Trophoblast cell (in vitro differentiated cells and primary cell): ENCODE measurements around the gene STK17B.

Experiments
- DNase-seq, 2 donors: peaks; one replicate each; pipeline ENCODE4 v3.0.0-alpha.2; 2016
- H2AFZ ChIP-seq: 2 replicates; pipeline ENCODE4 v1.6.1; 2013; ENCODE audit warnings: low read length, moderate library complexity, mild to moderate bottlenecking; ENCODE audit not compliant: insufficient read depth, poor library complexity
- H2AK5ac ChIP-seq: 2 replicates; pipeline ENCODE4 v1.6.1; 2013; ENCODE audit warnings: mild to moderate bottlenecking, low read length
- H2BK120ac ChIP-seq: 2 replicates; pipeline ENCODE4 v1.6.1; 2013; ENCODE audit warnings: low read length, mild to moderate bottlenecking, moderate library complexity; ENCODE audit not compliant: insufficient read depth, poor library complexity
- H2BK12ac ChIP-seq: 2 replicates; pipeline ENCODE4 v1.6.1; 2013; ENCODE audit warnings: mild to moderate bottlenecking, low read length, moderate library complexity
- H2BK5ac ChIP-seq: 2 replicates; pipeline ENCODE4 v1.6.1; 2013; ENCODE audit warnings: low read length, low read depth, moderate library complexity, mild to moderate bottlenecking; ENCODE audit not compliant: poor library complexity
- H3K14ac ChIP-seq: 2 replicates; pipeline ENCODE4 v1.6.1; 2013; ENCODE audit warnings: mild to moderate bottlenecking, low read length
- H3K18ac ChIP-seq: 2 replicates; pipeline ENCODE4 v1.6.1; 2013; ENCODE audit warnings: mild to moderate bottlenecking, low read length
- H3K23ac ChIP-seq: 2 replicates; pipeline ENCODE4 v1.6.1; 2013; ENCODE audit warnings: low read length
- H3K27ac ChIP-seq: 2 replicates; pipeline ENCODE4 v1.5.1; 2013; ENCODE audit warnings: low read depth, mild to moderate bottlenecking, inconsistent platforms, low read length, moderate library complexity
- H3K27me3 ChIP-seq: 2 replicates; pipeline ENCODE4 v1.6.1; 2013; ENCODE audit warnings: inconsistent platforms, mild to moderate bottlenecking, low read length, moderate library complexity; ENCODE audit not compliant: insufficient read depth
- H3K36me3 ChIP-seq, 2 experiments: 1 replicate in 1 of 2; 2 replicates in 1 of 2; pipeline ENCODE4 v1.6.1; 2013; ENCODE audit warnings: low read length in 2 of 2, mild to moderate bottlenecking in 2 of 2, moderate library complexity in 1 of 2; ENCODE audit not compliant: insufficient read depth in 2 of 2, control insufficient read depth in 1 of 2
- H3K4ac ChIP-seq: 2 replicates; pipeline ENCODE4 v1.6.1; 2013; ENCODE audit warnings: low read depth, mild to moderate bottlenecking, low read length, moderate library complexity
- H3K4me1 ChIP-seq, 2 experiments: 1 replicate in 1 of 2; 2 replicates in 1 of 2; pipeline ENCODE4 v1.6.1; 2013; ENCODE audit warnings: low read length in 2 of 2, mild to moderate bottlenecking in 2 of 2, moderate library complexity in 1 of 2; ENCODE audit not compliant: insufficient read depth in 2 of 2, control insufficient read depth in 1 of 2
- H3K4me2 ChIP-seq: 2 replicates; pipeline ENCODE4 v1.6.1; 2013; ENCODE audit warnings: inconsistent platforms, mild to moderate bottlenecking, low read length, moderate library complexity
- H3K4me3 ChIP-seq: 2 replicates; pipeline ENCODE4 v1.5.1; 2013; ENCODE audit warnings: mild to moderate bottlenecking, low read depth, low read length, inconsistent platforms
- H3K79me1 ChIP-seq: one replicate; pipeline ENCODE4 v1.6.1; 2013; ENCODE audit warnings: low read length
- H3K79me2 ChIP-seq: 2 replicates; pipeline ENCODE4 v1.6.1; 2013; ENCODE audit warnings: low read length, mild to moderate bottlenecking; ENCODE audit not compliant: control insufficient read depth, insufficient read depth, poor library complexity
- H3K9ac ChIP-seq: 2 replicates; pipeline ENCODE4 v1.6.1; 2013; ENCODE audit warnings: mild to moderate bottlenecking, low read length
- H3K9me3 ChIP-seq: 2 replicates; pipeline ENCODE4 v1.6.1; 2013; ENCODE audit warnings: low read depth, mild to moderate bottlenecking, control low read depth, inconsistent platforms, low read length; ENCODE audit not compliant: insufficient read depth
- H4K12ac ChIP-seq: 2 replicates; pipeline ENCODE4 v1.6.1; 2013; ENCODE audit warnings: low read depth, mild to moderate bottlenecking, low read length, moderate library complexity
- H4K8ac ChIP-seq: 2 replicates; pipeline ENCODE4 v1.6.1; 2013; ENCODE audit warnings: low read depth, mild to moderate bottlenecking, low read length, moderate library complexity
- H4K91ac ChIP-seq: one replicate; pipeline ENCODE4 v1.6.1; 2013; ENCODE audit warnings: low read depth, mild to moderate bottlenecking, low read length, moderate library complexity
- WGBS: extraction: QIAGEN DNeasy Blood & Tissue Kit; methylation state at CpG from one replicate; pipeline ENCODE4 v1.1.7; 2013; ENCODE audit warnings: missing lambda C conversion rate; ENCODE audit not compliant: insufficient read length, insufficient coverage; ENCODE audit errors: extremely low coverage; 5-methylcytosine and 5-hydroxymethylcytosine counted together

The STK17B gene

DNA sequence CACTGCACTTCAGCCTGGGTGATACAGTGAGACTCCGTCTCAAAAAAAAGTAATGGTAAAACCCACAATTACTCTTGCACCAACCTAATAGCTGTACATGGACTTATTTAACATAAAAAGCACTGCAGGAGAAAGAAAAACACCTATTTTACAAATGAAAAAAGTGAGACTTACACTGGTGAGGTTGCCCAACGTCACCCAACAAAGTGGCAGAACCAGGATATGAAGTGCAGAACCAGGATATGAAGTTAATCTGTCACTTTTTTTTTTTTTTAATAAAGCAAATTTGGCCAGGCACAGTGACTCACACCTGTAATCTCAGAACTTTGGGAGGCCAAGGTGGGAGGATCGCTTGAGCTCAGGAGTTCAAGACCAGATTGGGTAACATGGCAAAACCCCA lies 13.5 kb upstream of the STK17B start:
- H2AK5ac ChIP-seq: no peak overlapping the region
- no peak overlapping the region for H2BK12ac ChIP-seq
- no peaks in the 10 kb centered on the region for H3K79me2 ChIP-seq
- no peak for DNase-seq
- no peaks in the 10 kb centered on the region for H3K9me3 ChIP-seq
- H2AFZ ChIP-seq: no peak overlapping the region
- H3K4me1 ChIP-seq: no peaks in the 10 kb centered on the region
- H3K4me3 ChIP-seq: no peak overlapping the region
- no peak overlapping the region for H2BK5ac ChIP-seq
- H4K8ac ChIP-seq: no peak overlapping the region
- H3K79me1 ChIP-seq: no peaks in the 10 kb centered on the region
- no CpG with 5 or more reads among the region's 3 CpGs for WGBS
- no peak overlapping the region for H4K91ac ChIP-seq
- no peak overlapping the region for H3K9ac ChIP-seq
- no peak overlapping the region for H2BK120ac ChIP-seq
- H3K23ac ChIP-seq: no peak overlapping the region
- no peak overlapping the region for H3K4ac ChIP-seq
- no peak overlapping the region for H3K14ac ChIP-seq
- no peaks in the 10 kb centered on the region for H3K27me3 ChIP-seq
- no peak overlapping the region for H3K18ac ChIP-seq
- no peak overlapping the region for H4K12ac ChIP-seq
- H3K36me3 ChIP-seq: no peaks in the 10 kb centered on the region
- no peak overlapping the region for H3K27ac ChIP-seq
- H3K4me2 ChIP-seq: no peak overlapping the region

DNA sequence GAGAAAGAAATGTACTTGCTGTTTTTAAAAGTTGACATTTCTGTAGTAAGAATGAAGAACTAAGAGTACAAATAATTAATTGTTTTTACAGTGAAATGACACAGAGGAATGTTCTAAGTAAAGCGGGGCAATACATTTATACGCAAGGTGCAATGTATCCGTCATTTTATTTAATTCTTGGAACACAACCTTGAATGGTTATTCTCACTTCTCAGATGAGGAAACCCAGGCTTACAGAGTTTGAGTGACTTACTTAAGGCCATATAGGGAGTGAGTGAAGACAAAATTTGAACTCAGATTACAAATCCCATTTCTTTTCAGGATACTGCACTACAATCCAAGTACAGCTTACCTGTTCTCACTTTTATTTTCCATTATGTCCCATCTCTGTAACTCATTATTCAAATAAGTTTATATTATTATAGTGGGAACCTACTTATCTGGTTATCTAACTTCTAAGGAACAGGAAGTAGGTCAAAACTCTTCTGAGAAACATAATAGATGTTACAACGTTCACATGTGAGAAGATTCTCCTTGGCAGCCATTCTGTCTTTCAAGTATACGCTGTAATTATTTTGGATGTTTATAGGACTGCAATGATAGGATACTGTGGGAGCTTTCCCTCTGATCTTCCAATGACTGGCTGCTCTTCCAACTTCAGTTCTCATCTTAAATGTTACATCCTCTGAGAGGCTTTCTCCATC lies 12.3 kb upstream of the STK17B start:
- Histone ChIP-seq H2BK12ac (no peak overlapping the region), H3K4me2 (no peak overlapping the region), H3K9ac (no peak overlapping the region), H3K4me1 (no peaks in the 10 kb centered on the region), H3K79me2 (no peaks in the 10 kb centered on the region), H4K8ac (no peak overlapping the region), H3K18ac (no peak overlapping the region), H3K9me3 (no peaks in the 10 kb centered on the region), H3K27me3 (no peaks in the 10 kb centered on the region), H3K79me1 (no peaks in the 10 kb centered on the region), H3K14ac (no peak overlapping the region), H3K36me3 (no peaks in the 10 kb centered on the region), H2BK120ac (no peak overlapping the region), H4K91ac (no peak overlapping the region), H3K4me3 (no peak overlapping the region), H2AK5ac (no peak overlapping the region), H4K12ac (no peak overlapping the region), H3K27ac (no peak overlapping the region), H3K23ac (no peak overlapping the region), H2AFZ (no peak overlapping the region), H2BK5ac (no peak overlapping the region), H3K4ac (no peak overlapping the region)
- WGBS: no CpG with 5 or more reads among the region's 5 CpGs
- DNase-seq: no peak

DNA sequence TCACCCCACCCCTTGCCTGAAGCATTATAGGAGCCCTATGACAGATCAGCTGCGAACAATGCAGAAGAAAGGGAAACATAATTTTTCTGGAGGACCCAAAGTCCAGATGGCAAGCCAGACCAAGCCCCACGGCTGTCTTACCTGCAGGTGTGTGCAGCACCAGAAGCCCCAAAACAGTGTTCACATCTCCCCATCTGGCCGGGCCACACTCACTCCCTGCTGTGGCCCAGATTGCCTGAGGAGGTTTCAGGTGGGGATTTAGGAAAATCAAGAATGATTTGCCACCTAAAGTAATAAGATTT lies 11.7 kb upstream of the STK17B start:
- no peak overlapping the region for H3K14ac ChIP-seq
- H4K12ac ChIP-seq: no peak overlapping the region
- no peak overlapping the region for H2BK12ac ChIP-seq
- no peaks in the 10 kb centered on the region for H3K79me2 ChIP-seq
- H3K4me3 ChIP-seq: no peak overlapping the region
- H4K8ac ChIP-seq: no peak overlapping the region
- H2BK5ac ChIP-seq: no peak overlapping the region
- H3K4ac ChIP-seq: no peak overlapping the region
- H2AFZ ChIP-seq: no peak overlapping the region
- H3K4me1 ChIP-seq: no peaks in the 10 kb centered on the region
- H3K18ac ChIP-seq: no peak overlapping the region
- H3K9me3 ChIP-seq: no peaks in the 10 kb centered on the region
- no CpG with 5 or more reads among the region's 3 CpGs for WGBS
- no peaks in the 10 kb centered on the region for H3K79me1 ChIP-seq
- no peak overlapping the region for H4K91ac ChIP-seq
- H3K4me2 ChIP-seq: no peak overlapping the region
- no peak overlapping the region for H3K27ac ChIP-seq
- H3K23ac ChIP-seq: no peak overlapping the region
- no peaks in the 10 kb centered on the region for H3K27me3 ChIP-seq
- no peak overlapping the region for H3K9ac ChIP-seq
- DNase-seq: no peak
- H2AK5ac ChIP-seq: no peak overlapping the region
- H2BK120ac ChIP-seq: no peak overlapping the region
- H3K36me3 ChIP-seq: no peaks in the 10 kb centered on the region

DNA sequence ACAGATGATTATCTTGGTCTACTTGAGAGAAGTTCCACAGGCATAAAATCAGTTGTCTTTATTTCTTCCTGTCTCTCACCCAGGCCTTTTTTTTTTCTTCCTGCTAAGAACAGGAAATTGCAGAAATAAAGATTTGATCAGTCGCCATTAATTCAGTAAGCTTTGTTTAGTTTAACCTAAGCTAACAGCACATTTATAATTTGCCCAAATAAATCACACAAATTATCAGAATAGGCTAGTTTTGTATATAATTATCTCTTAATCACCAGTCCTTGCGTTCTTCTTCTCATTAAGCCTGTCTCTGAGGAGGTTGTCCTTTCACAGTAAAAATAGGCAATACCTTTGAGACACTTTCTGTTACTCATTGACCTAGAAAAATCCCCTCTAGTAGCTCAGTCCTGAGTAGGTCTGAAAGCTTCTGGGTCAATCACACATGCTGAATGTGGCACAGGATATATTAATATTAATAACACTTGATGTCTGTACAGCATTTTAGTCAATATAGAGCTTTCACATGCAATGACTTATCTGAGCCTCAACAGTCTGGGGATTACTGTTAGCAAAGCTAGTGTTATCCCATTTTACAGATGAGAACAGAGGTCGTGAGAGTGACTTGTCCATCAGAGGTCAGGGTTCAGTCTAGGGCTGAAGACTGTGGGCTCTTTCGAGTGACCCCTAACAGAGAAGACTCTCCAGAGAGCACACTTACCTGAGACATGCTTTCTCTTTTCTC lies 11.2 kb upstream of the STK17B start:
- H3K14ac ChIP-seq: no peak overlapping the region
- H3K4me2 ChIP-seq: no peak overlapping the region
- no peaks in the 10 kb centered on the region for H3K79me1 ChIP-seq
- no peak overlapping the region for H3K9ac ChIP-seq
- H2BK5ac ChIP-seq: no peak overlapping the region
- H3K79me2 ChIP-seq: no peaks in the 10 kb centered on the region
- H3K4ac ChIP-seq: no peak overlapping the region
- H4K8ac ChIP-seq: no peak overlapping the region
- no peaks in the 10 kb centered on the region for H3K36me3 ChIP-seq
- no peak for DNase-seq
- H4K91ac ChIP-seq: no peak overlapping the region
- H3K4me3 ChIP-seq: no peak overlapping the region
- H4K12ac ChIP-seq: no peak overlapping the region
- no peak overlapping the region for H2AFZ ChIP-seq
- H2BK120ac ChIP-seq: no peak overlapping the region
- no peaks in the 10 kb centered on the region for H3K9me3 ChIP-seq
- H3K18ac ChIP-seq: no peak overlapping the region
- H3K27ac ChIP-seq: no peak overlapping the region
- no peak overlapping the region for H3K23ac ChIP-seq
- H2AK5ac ChIP-seq: no peak overlapping the region
- H3K4me1 ChIP-seq: no peaks in the 10 kb centered on the region
- no peak overlapping the region for H2BK12ac ChIP-seq
- no peaks in the 10 kb centered on the region for H3K27me3 ChIP-seq
- no CpG with 5 or more reads among the region's 4 CpGs for WGBS
